ENCODE results near the gene NOSIP. TPM values are rescaled to one million over a fixed set of nuclear protein-coding genes. Genes with fewer than 3 reads are reported as not detected.

NOSIP gene
- total RNA-seq, 2 donors from 2014 or later = 101 to 103 TPM

DNA sequence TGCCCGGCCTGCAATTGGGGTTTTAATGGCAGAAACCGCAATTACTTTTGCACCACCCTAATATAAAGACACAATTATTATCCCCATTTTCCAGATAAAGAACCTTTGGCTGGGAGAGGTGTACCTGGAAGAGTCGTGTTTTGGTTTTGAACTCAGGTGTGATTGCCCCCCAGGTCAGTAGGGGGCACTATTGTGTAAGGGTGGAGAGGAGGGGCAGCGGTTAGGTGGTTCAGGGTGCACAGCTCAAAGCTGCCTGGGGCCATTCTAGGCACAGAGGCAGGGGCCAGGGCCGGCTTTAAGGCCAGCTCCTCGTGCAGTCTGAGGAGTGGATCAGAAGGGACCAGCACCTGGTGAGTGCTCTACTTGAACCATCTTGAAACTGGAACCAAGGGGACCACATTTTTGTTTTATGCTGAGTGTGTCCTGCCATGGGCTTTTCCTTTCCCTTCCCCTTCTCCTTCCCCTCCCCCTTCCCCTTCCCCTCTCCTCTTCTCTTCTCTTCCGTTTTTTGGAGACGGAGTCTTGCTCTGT lies 73.7 kb downstream of the NOSIP start:
- ATAC-seq (replicated peaks) = peak; percentile 88
- no peak overlapping the region for H3K27ac Mint-ChIP-seq
- H3K27me3 Mint-ChIP-seq = no peaks in the 10 kb centered on the region
- no peak overlapping the region for H3K4me3 Mint-ChIP-seq
- no peaks in the 10 kb centered on the region for H3K9me3 Mint-ChIP-seq
- peaks cover 4% of the 10 kb centered on the region for H3K4me1 Mint-ChIP-seq
- no peaks in the 10 kb centered on the region for H3K36me3 Mint-ChIP-seq (ENCODE audit: low read depth)

Other genes starting within 250 kb of the NOSIP start
- gene CD37, start 245.2 kb downstream of the NOSIP start, total RNA-seq = 100 to 1,000 TPM; 125 to 168 TPM
- gene TEAD2, start 218.1 kb downstream of the NOSIP start, total RNA-seq = under 1 TPM in 1 of 2 donors, not detected in 1; 0.16 TPM
- not detected for gene DKKL1, start 216.7 kb downstream of the NOSIP start, total RNA-seq
- 1 to 10 TPM in 1 of 2 donors, not detected in 1; 1.1 TPM for gene KASH5, start 192.3 kb downstream of the NOSIP start, total RNA-seq
- not detected for gene PTH2, start 157.1 kb downstream of the NOSIP start, total RNA-seq
- gene GFY, start 155.2 kb downstream of the NOSIP start, total RNA-seq = not detected
- gene SLC17A7, start 139.0 kb downstream of the NOSIP start, total RNA-seq = under 1 TPM in 1 of 2 donors, not detected in 1; 0.40 TPM
- 100 to 1,000 TPM; 183 to 194 TPM for gene PIH1D1, start 128.7 kb downstream of the NOSIP start, total RNA-seq
- gene ALDH16A1, start 127.3 kb downstream of the NOSIP start, total RNA-seq = 10 to 100 TPM; 15.5 to 39.1 TPM
- gene FLT3LG, start 106.3 kb downstream of the NOSIP start, total RNA-seq = 10 to 100 TPM; 77.2 to 92.8 TPM
- 1,000 to 10,000 TPM; 3,905 to 4,763 TPM for gene RPL13A, start 92.9 kb downstream of the NOSIP start, total RNA-seq
- gene RPS11, start 84.1 kb downstream of the NOSIP start, total RNA-seq = 1,000 to 10,000 TPM; 2,381 to 3,085 TPM
- gene FCGRT, start 67.9 kb downstream of the NOSIP start, total RNA-seq = 10 to 100 TPM; 11.1 to 15.8 TPM
- 10 to 100 TPM in 1 of 2 donors, 1 to 10 TPM in 1; 1.2 to 11.8 TPM for gene RCN3, start 52.6 kb downstream of the NOSIP start, total RNA-seq
- 10 to 100 TPM in 1 of 2 donors, 1 to 10 TPM in 1; 3.8 to 12.3 TPM for gene PRRG2, start 760 bp upstream of the NOSIP start, total RNA-seq
- gene PRR12, start 10.6 kb upstream of the NOSIP start, total RNA-seq = 10 to 100 TPM; 27.2 to 27.8 TPM
- 10 to 100 TPM in 1 of 2 donors, 1 to 10 TPM in 1; 7.6 to 14.3 TPM for gene RRAS, start 59.6 kb upstream of the NOSIP start, total RNA-seq
- 10 to 100 TPM; 53.8 to 60.5 TPM for gene SCAF1, start 61.7 kb upstream of the NOSIP start, total RNA-seq
- gene IRF3, start 85.3 kb upstream of the NOSIP start, total RNA-seq = 100 to 1,000 TPM; 150 to 218 TPM
- gene BCL2L12, start 85.4 kb upstream of the NOSIP start, total RNA-seq = 10 to 100 TPM; 61.1 to 80.5 TPM
- gene PRMT1, start 96.7 kb upstream of the NOSIP start, total RNA-seq = 100 to 1,000 TPM; 183 to 345 TPM
- gene ADM5, start 109.0 kb upstream of the NOSIP start, total RNA-seq = 1 to 10 TPM; 8.5 to 8.6 TPM
- gene CPT1C, start 110.6 kb upstream of the NOSIP start, total RNA-seq = 1 to 10 TPM in 1 of 2 donors, under 1 TPM in 1; 0.93 to 4.3 TPM
- gene TSKS, start 182.8 kb upstream of the NOSIP start, total RNA-seq = under 1 TPM; 0.32 to 0.45 TPM
- gene AP2A1, start 186.4 kb upstream of the NOSIP start, total RNA-seq = 10 to 100 TPM; 77.5 to 87.0 TPM
- 10 to 100 TPM; 15.5 to 19.1 TPM for gene FUZ, start 232.7 kb upstream of the NOSIP start, total RNA-seq
- gene MED25, start 237.7 kb upstream of the NOSIP start, total RNA-seq = 10 to 100 TPM; 55.6 to 56.1 TPM

All from activated T-helper 17 cell treated with anti-CD3 and anti-CD28 coated beads, Interleukin-2, amount 50 U/mL, for 72 hours (primary cell).